Panc1 (cell line): ENCODE data around the gene NSL1. TPM values are rescaled to one million over a fixed set of nuclear protein-coding genes. Genes with fewer than 3 reads are reported as not detected.

Experiments used
- ATAC-seq: fragments of 200-7000 bp; cut with Tn5 transposase; 2 replicates; pipeline ENCODE4 v1.9.1; 2020; ENCODE audit warnings: mild to moderate bottlenecking, moderate library complexity
- BruUV-seq: library from RNA; stranded (reverse); fragments of 400-500 nt; replicated peaks from 2 replicates; lab custom pipeline; 2021; lab: Mats Ljungman, UMichigan
- CTCF ChIA-PET: fragments of 300-600 bp; sonication (Branson Sonifier 250); formaldehyde crosslinking; loops from one replicate; lab custom pipeline; 2022; ENCODE audit warnings: antibody characterized with exemption; lab: Charles Lee
- POLR2A ChIA-PET: fragments of 300-600 bp; sonication (Branson Sonifier 250); formaldehyde crosslinking; loops from one replicate; lab custom pipeline; 2022; ENCODE audit warnings: antibody characterized with exemption; lab: Charles Lee
- DNase-seq: peaks from one replicate; pipeline ENCODE4 v3.0.0-alpha.2; 2010; ENCODE audit warnings: low read depth, low spot score
- H3K27ac ChIP-seq: 2 replicates; pipeline ENCODE4 v1.5.1; 2011; ENCODE audit warnings: mild to moderate bottlenecking, low read length, inconsistent platforms
- H3K27me3 ChIP-seq: fragments of 200-500 bp; sonication (Bioruptor generic); 2 replicates; pipeline ENCODE4 v1.6.0; 2014; ENCODE audit warnings: low read length, inconsistent platforms; ENCODE audit not compliant: control insufficient read depth, insufficient read depth
- H3K36me3 ChIP-seq: fragments of 200-500 bp; sonication (Bioruptor generic); 2 replicates; pipeline ENCODE4 v1.5.1; 2014; ENCODE audit warnings: inconsistent platforms, mild to moderate bottlenecking, low read length, moderate library complexity; ENCODE audit not compliant: control insufficient read depth, insufficient read depth
- H3K4me1 ChIP-seq: 2 replicates; pipeline ENCODE4 v1.5.1; 2011; ENCODE audit warnings: inconsistent platforms, mild to moderate bottlenecking, low read length, moderate library complexity; ENCODE audit not compliant: control insufficient read depth, insufficient read depth
- H3K4me3 ChIP-seq, 2 experiments: 2 replicates each; pipeline ENCODE4 v1.5.1; 2011 to 2012; ENCODE audit warnings: low read depth in 2 of 2, low read length in 2 of 2, mild to moderate bottlenecking in 2 of 2, inconsistent platforms in 1 of 2, moderate library complexity in 1 of 2
- H3K9me3 ChIP-seq: fragments of 200-500 bp; sonication (Bioruptor generic); 2 replicates; pipeline ENCODE4 v1.5.1; 2014; ENCODE audit warnings: low read depth, mild to moderate bottlenecking, inconsistent platforms, low read length, moderate library complexity; ENCODE audit not compliant: control insufficient read depth, insufficient read depth
- POLR2AphosphoS5 ChIP-seq: IDR thresholded peaks from 2 replicates; pipeline ENCODE4 v1.6.1; 2012; ENCODE audit warnings: mild to moderate bottlenecking, low read depth, low read length, moderate library complexity
- SIN3A ChIP-seq: IDR thresholded peaks from 2 replicates; pipeline ENCODE4 v1.6.1; 2012; ENCODE audit warnings: low read depth, mild to moderate bottlenecking, low read length, moderate library complexity, borderline replicate concordance; ENCODE audit not compliant: insufficient read depth
- TCF7L2 ChIP-seq: IDR thresholded peaks from 2 replicates; pipeline ENCODE4 v1.6.1; 2011; ENCODE audit warnings: mild to moderate bottlenecking, low read depth, low read length, inconsistent platforms
- in situ Hi-C: cut with HindIII; loops from 2 replicates; pipeline ENCODE4 v1.10.0; 2016; ENCODE audit warnings: low sequenced_read_pairs, low pct_unique_long_range_greater_than_20kb
- intact Hi-C: fragments of 100-400 bp; cut with micrococcal nuclease; formaldehyde crosslinking; loops from one replicate; pipeline ENCODE4 v1.10.0; 2022; ENCODE audit not compliant: unreplicated experiment
- total RNA-seq: library from RNA; stranded (reverse); gene quantifications from one replicate; pipeline ENCODE4 v1.2.1, GENCODE V29; 2021; ENCODE audit not compliant: unreplicated experiment
- TF ChIP-seq, protein P1 (sequence below): fragments of 450-650 bp; IDR thresholded peaks from 2 replicates; pipeline ENCODE4 v1.5.1; 2017; ENCODE audit warnings: mild to moderate bottlenecking
- TF ChIP-seq, protein P2 (sequence below), 2 experiments: IDR thresholded peaks; 2 replicates each; pipeline ENCODE4 v1.6.1; 2011 to 2012; ENCODE audit warnings: low read depth in 2 of 2, control low read depth in 1 of 2, low read length in 1 of 2, mild to moderate bottlenecking in 1 of 2, moderate library complexity in 1 of 2; ENCODE audit not compliant: insufficient read depth in 1 of 2

Gene NSL1
- total RNA-seq, 1 experiment from 2014 or later, result 21.8 TPM

DNA sequence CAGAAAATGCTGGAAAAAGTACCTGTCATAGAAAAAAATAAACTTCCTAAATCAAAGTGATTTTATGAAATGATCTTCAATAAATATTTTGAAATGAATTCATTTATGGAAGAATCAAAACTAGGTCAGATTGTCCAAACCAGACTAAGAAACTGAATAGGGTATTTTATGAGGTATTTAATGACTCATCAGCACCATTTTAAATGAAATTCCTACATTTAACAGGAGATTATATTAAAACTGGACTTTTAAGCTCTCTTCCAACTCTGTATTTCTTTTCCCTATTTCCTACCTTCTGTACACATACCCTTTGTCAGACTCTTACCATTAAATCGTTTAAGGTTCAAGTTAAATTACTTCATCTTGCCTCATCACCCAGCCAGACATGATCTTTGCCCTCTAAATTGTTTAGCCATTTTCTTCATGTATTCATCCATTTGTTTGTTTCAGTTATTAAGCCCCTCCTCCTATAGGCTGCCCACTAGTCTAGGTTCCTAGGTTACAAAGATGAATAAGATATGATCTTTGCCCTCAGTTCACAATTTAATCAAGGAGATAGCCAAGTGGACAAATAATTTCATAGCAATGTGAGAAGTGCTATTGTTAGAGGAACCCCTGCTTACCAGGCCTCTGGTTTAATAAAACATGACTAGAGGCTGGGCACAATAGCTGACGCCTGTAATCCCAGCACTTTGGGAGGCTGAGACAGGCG, 25.1 kb upstream of the NSL1 start:
- Histone ChIP-seq H3K4me1 (0 out of 2 replicates have a peak, but pooled peaks cover 3% of the 10 kb centered on the region), H3K27ac (no peak overlapping the region), H3K27me3 (no peaks in the 10 kb centered on the region), H3K9me3 (no peaks in the 10 kb centered on the region), H3K36me3 (no peaks in the 10 kb centered on the region), H3K4me3 (no peak overlapping the region)
- in situ Hi-C loops, result no loop called here
- intact Hi-C loops, result loop anchor here (5.0 kb wide), 1 partner anchor 181 kb away; no protein-coding TSS in a partner anchor
- ATAC-seq, result no peak
- BruUV-seq, result no TSS peak
- DNase-seq, result no peak
- TF ChIP-seq, protein P1, sequence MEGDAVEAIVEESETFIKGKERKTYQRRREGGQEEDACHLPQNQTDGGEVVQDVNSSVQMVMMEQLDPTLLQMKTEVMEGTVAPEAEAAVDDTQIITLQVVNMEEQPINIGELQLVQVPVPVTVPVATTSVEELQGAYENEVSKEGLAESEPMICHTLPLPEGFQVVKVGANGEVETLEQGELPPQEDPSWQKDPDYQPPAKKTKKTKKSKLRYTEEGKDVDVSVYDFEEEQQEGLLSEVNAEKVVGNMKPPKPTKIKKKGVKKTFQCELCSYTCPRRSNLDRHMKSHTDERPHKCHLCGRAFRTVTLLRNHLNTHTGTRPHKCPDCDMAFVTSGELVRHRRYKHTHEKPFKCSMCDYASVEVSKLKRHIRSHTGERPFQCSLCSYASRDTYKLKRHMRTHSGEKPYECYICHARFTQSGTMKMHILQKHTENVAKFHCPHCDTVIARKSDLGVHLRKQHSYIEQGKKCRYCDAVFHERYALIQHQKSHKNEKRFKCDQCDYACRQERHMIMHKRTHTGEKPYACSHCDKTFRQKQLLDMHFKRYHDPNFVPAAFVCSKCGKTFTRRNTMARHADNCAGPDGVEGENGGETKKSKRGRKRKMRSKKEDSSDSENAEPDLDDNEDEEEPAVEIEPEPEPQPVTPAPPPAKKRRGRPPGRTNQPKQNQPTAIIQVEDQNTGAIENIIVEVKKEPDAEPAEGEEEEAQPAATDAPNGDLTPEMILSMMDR, result no peak
- TF ChIP-seq POLR2AphosphoS5 (no peak), TCF7L2 (no peak), SIN3A (no peak)
- TF ChIP-seq, protein P2, sequence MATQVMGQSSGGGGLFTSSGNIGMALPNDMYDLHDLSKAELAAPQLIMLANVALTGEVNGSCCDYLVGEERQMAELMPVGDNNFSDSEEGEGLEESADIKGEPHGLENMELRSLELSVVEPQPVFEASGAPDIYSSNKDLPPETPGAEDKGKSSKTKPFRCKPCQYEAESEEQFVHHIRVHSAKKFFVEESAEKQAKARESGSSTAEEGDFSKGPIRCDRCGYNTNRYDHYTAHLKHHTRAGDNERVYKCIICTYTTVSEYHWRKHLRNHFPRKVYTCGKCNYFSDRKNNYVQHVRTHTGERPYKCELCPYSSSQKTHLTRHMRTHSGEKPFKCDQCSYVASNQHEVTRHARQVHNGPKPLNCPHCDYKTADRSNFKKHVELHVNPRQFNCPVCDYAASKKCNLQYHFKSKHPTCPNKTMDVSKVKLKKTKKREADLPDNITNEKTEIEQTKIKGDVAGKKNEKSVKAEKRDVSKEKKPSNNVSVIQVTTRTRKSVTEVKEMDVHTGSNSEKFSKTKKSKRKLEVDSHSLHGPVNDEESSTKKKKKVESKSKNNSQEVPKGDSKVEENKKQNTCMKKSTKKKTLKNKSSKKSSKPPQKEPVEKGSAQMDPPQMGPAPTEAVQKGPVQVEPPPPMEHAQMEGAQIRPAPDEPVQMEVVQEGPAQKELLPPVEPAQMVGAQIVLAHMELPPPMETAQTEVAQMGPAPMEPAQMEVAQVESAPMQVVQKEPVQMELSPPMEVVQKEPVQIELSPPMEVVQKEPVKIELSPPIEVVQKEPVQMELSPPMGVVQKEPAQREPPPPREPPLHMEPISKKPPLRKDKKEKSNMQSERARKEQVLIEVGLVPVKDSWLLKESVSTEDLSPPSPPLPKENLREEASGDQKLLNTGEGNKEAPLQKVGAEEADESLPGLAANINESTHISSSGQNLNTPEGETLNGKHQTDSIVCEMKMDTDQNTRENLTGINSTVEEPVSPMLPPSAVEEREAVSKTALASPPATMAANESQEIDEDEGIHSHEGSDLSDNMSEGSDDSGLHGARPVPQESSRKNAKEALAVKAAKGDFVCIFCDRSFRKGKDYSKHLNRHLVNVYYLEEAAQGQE (IDR thresholded peaks at IDR 0.05; ENCODE audit: insufficient read depth in 1 of 2, low read depth in 2 of 2, low read length in 1 of 2), result no peak
- CTCF ChIA-PET, result no interaction called here
- POLR2A ChIA-PET, result no interaction called here

DNA sequence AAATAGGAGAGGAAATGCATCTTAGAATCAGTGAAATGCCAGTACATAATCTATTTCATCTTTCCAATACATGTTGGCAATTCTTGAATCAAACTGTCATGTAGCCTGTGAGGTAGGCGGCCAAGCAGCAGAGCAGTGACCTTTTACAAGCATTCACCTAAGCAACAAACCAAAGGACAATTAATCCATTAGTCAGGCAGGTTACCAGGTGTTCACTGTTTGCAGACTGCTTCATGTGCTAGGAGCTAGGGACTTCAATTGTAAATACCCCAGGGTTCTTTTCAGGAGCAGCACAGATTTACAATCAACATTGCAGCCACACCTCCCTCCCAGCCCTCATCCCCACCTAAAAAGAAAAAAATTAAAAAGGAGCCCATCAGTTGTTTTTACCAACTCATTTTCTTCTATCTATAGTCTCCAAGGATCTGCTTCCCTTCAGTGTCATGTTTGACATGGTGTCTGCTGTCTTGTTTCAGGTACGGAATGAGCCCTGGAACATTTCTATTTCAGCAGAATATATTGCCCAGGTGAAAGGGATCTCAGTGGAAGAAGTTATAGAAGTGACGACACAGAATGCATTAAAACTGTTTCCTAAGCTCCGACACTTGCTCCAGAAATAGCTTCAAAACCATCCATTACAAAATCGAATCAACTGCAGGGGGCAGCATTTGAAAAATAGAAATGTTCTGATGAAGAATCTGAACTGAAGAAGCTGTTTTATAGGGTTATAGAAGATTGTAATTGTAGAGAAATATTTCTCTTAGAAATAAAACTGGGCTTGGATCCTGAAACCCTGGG, 23.2 kb upstream of the NSL1 start:
- ATAC-seq (no peak), DNase-seq (no peak)
- intact Hi-C loops, result loop anchor here (5.0 kb wide), 1 partner anchor 183 kb away; no protein-coding TSS in a partner anchor
- Histone ChIP-seq H3K4me3 (no peak overlapping the region), H3K27me3 (no peaks in the 10 kb centered on the region), H3K9me3 (no peaks in the 10 kb centered on the region), H3K4me1 (0 out of 2 replicates have a peak, but pooled peaks cover 3% of the 10 kb centered on the region), H3K27ac (no peak overlapping the region), H3K36me3 (no peaks in the 10 kb centered on the region)
- CTCF ChIA-PET, result interaction anchor here (0.5 to 1.2 kb wide), 4 partner anchors 43 to 529 kb away, joined by 3 to 4 read pairs (median 4); partner anchors contain the start of gene FLVCR1
- BruUV-seq, result no TSS peak
- POLR2A ChIA-PET, result interaction anchor here (0.6 kb wide), 1 partner anchor 903 kb away, joined by 3 read pairs; no protein-coding TSS in a partner anchor
- in situ Hi-C loops, result no loop called here
- TF ChIP-seq, protein P1, result no peak
- no peak for TF ChIP-seq POLR2AphosphoS5
- TF ChIP-seq SIN3A, result no peak
- TF ChIP-seq, protein P2 (IDR thresholded peaks at IDR 0.05; ENCODE audit: insufficient read depth in 1 of 2, low read depth in 2 of 2, low read length in 1 of 2), result no peak
- no peak for TF ChIP-seq TCF7L2
